GM21723 (cell line): Measurements from ENCODE around the gene PRKCA.
"Not testable (repeated sequence)": the region's sequence is repeated elsewhere in the genome, so short reads cannot be mapped to it uniquely, and the experiment has no call there.

Experiments
- ATAC-seq: cut with Tn5 transposase; IDR thresholded peaks from one replicate; pipeline ENCODE4 v1.9.1; 2021; ENCODE audit warnings: mild to moderate bottlenecking, moderate library complexity; ENCODE audit not compliant: unreplicated experiment

Gene PRKCA

GRCh38 chr17:66349521-66350254, 47.3 kb downstream of the PRKCA start:
- ATAC-seq: no peak

- ATAC-seq: not testable (repeated sequence)
Observed at GRCh38 chr17:66350576-66350975, 48.2 kb downstream of the PRKCA start.

GRCh38 chr17:66351033-66351432, 48.6 kb downstream of the PRKCA start:
- ATAC-seq: no peak

- ATAC-seq: no peak
Observed at GRCh38 chr17:66351701-66352100, 49.3 kb downstream of the PRKCA start.

- no peak for ATAC-seq
Observed at GRCh38 chr17:66353937-66354401, 51.6 kb downstream of the PRKCA start.

GRCh38 chr17:66354472-66354871, 52.1 kb downstream of the PRKCA start:
- ATAC-seq: no peak

GRCh38 chr17:66354981-66355380, 52.6 kb downstream of the PRKCA start:
- no peak for ATAC-seq

GRCh38 chr17:66355510-66355909, 53.1 kb downstream of the PRKCA start:
- no peak for ATAC-seq

GRCh38 chr17:66357037-66357436, 54.6 kb downstream of the PRKCA start:
- no peak for ATAC-seq

- no peak for ATAC-seq
Observed at GRCh38 chr17:66359351-66359750, 56.9 kb downstream of the PRKCA start.

- not testable (repeated sequence) for ATAC-seq
Observed at GRCh38 chr17:66360961-66361565, 58.6 kb downstream of the PRKCA start.

- no peak for ATAC-seq
Observed at GRCh38 chr17:66364508-66364907, 62.1 kb downstream of the PRKCA start.

GRCh38 chr17:66364990-66365490, 62.6 kb downstream of the PRKCA start:
- no peak for ATAC-seq

GRCh38 chr17:66365903-66366302, 63.5 kb downstream of the PRKCA start:
- ATAC-seq: no peak

- ATAC-seq: no peak
Observed at GRCh38 chr17:66367107-66367506, 64.7 kb downstream of the PRKCA start.

- ATAC-seq: no peak
Observed at GRCh38 chr17:66369830-66370229, 67.4 kb downstream of the PRKCA start.

- ATAC-seq: no peak
Observed at GRCh38 chr17:66371561-66371960, 69.1 kb downstream of the PRKCA start.

- ATAC-seq: no peak
Observed at GRCh38 chr17:66372182-66372581, 69.8 kb downstream of the PRKCA start.

GRCh38 chr17:66373079-66373478, 70.7 kb downstream of the PRKCA start:
- no peak for ATAC-seq

- ATAC-seq: no peak
Observed at GRCh38 chr17:66373944-66374817, 71.8 kb downstream of the PRKCA start.

GRCh38 chr17:66375121-66375520, 72.7 kb downstream of the PRKCA start:
- ATAC-seq: no peak
